ENCODE measurements around the gene CPT1B.

Gene CPT1B

DNA sequence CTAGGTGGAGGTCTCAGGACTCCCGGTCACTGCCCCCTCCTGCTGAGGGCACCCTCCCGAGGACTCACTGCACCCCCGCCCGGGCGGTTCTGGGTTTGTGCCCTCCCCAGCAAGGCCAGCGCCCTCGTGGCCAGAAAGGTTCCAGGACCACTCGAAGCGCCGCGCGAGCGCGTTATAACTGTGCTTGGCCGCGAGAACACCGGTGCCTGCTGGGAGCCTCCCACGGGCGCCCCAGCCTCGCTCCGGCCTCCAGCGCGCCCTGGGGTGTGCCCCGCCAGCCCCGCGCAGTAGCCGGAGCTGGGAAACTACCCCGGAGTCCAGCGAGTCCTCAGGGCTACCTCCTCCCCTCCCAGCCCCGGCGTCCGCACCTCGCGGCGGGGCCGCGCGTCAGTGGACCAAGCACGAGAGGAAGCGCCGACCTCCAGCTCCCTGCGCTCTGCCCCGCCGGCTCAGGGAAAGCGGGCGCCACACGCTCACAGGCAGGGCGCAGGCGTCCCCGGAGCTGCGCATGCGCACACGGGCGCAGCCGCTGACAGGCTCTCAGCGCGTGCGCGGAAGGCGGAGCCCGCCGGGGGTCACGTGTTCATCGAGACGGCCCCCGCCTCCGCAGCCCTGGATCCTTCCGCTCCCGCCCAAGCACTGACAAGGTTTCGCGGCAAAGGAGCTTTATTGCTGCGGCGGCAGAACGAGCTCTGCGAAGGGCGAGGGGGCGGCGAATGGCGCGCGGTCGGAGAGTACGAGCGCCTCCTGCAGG, 52.9 kb downstream of the CPT1B start, which contains the start of gene SCO2 (continued):
- TF ChIP-seq, protein P1, sequence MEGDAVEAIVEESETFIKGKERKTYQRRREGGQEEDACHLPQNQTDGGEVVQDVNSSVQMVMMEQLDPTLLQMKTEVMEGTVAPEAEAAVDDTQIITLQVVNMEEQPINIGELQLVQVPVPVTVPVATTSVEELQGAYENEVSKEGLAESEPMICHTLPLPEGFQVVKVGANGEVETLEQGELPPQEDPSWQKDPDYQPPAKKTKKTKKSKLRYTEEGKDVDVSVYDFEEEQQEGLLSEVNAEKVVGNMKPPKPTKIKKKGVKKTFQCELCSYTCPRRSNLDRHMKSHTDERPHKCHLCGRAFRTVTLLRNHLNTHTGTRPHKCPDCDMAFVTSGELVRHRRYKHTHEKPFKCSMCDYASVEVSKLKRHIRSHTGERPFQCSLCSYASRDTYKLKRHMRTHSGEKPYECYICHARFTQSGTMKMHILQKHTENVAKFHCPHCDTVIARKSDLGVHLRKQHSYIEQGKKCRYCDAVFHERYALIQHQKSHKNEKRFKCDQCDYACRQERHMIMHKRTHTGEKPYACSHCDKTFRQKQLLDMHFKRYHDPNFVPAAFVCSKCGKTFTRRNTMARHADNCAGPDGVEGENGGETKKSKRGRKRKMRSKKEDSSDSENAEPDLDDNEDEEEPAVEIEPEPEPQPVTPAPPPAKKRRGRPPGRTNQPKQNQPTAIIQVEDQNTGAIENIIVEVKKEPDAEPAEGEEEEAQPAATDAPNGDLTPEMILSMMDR (tag by site-specific recombination; IDR thresholded peaks at IDR 0.05): peak; percentile 17; the same call in 1 of the 2 replicates
- TF ChIP-seq SCRT1 (tag by site-specific recombination; IDR thresholded peaks at IDR 0.05; ENCODE audit: borderline replicate concordance): no peak
- TF ChIP-seq ZNF2 (tag by site-specific recombination; IDR thresholded peaks at IDR 0.05): peak; percentile 85; the same call in 1 of the 2 replicates
- TF ChIP-seq HOXD13 (CRISPR knock-in tag; IDR thresholded peaks at IDR 0.05; ENCODE audit: borderline replicate concordance): 0 out of 2 replicates have a peak, but pooled peaks have one; percentile 19
- TF ChIP-seq, protein P2, sequence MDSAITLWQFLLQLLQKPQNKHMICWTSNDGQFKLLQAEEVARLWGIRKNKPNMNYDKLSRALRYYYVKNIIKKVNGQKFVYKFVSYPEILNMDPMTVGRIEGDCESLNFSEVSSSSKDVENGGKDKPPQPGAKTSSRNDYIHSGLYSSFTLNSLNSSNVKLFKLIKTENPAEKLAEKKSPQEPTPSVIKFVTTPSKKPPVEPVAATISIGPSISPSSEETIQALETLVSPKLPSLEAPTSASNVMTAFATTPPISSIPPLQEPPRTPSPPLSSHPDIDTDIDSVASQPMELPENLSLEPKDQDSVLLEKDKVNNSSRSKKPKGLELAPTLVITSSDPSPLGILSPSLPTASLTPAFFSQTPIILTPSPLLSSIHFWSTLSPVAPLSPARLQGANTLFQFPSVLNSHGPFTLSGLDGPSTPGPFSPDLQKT (IDR thresholded peaks at IDR 0.05; ENCODE audit: borderline replicate concordance, low read depth, low read length): no peak; the same call in 1 of the 2 replicates
- TF ChIP-seq ZBTB17 (tag by site-specific recombination; IDR thresholded peaks at IDR 0.05): peak; percentile 58
- 0 out of 2 replicates have a peak, but pooled peaks have one; percentile 17 for TF ChIP-seq ZNF768 (tag by site-specific recombination; IDR thresholded peaks at IDR 0.05)
- TF ChIP-seq ZEB2 (tag by site-specific recombination; IDR thresholded peaks at IDR 0.05): peak; percentile 70; the same call in 1 of the 2 replicates
- peak; percentile 72; the same call in 1 of the 2 replicates for TF ChIP-seq ZNF600 (tag by site-specific recombination; IDR thresholded peaks at IDR 0.05)
- TF ChIP-seq, protein P3, sequence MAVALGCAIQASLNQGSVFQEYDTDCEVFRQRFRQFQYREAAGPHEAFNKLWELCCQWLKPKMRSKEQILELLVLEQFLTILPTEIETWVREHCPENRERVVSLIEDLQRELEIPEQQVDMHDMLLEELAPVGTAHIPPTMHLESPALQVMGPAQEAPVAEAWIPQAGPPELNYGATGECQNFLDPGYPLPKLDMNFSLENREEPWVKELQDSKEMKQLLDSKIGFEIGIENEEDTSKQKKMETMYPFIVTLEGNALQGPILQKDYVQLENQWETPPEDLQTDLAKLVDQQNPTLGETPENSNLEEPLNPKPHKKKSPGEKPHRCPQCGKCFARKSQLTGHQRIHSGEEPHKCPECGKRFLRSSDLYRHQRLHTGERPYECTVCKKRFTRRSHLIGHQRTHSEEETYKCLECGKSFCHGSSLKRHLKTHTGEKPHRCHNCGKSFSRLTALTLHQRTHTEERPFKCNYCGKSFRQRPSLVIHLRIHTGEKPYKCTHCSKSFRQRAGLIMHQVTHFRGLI (tag by site-specific recombination; IDR thresholded peaks at IDR 0.05): peak; percentile 35; the same call in 1 of the 2 replicates
- peak; percentile 53; the same call in 1 of the 2 replicates for TF ChIP-seq ZNF610 (tag by site-specific recombination; IDR thresholded peaks at IDR 0.05; ENCODE audit: borderline replicate concordance)
- no peak for TF ChIP-seq SALL2 (tag by site-specific recombination; IDR thresholded peaks at IDR 0.05; ENCODE audit: borderline replicate concordance)
- TF ChIP-seq TRIM28 (IDR thresholded peaks at IDR 0.05; ENCODE audit: borderline replicate concordance, low read length): peak; percentile 34; the same call in 1 of the 2 replicates
- TF ChIP-seq, protein P4, sequence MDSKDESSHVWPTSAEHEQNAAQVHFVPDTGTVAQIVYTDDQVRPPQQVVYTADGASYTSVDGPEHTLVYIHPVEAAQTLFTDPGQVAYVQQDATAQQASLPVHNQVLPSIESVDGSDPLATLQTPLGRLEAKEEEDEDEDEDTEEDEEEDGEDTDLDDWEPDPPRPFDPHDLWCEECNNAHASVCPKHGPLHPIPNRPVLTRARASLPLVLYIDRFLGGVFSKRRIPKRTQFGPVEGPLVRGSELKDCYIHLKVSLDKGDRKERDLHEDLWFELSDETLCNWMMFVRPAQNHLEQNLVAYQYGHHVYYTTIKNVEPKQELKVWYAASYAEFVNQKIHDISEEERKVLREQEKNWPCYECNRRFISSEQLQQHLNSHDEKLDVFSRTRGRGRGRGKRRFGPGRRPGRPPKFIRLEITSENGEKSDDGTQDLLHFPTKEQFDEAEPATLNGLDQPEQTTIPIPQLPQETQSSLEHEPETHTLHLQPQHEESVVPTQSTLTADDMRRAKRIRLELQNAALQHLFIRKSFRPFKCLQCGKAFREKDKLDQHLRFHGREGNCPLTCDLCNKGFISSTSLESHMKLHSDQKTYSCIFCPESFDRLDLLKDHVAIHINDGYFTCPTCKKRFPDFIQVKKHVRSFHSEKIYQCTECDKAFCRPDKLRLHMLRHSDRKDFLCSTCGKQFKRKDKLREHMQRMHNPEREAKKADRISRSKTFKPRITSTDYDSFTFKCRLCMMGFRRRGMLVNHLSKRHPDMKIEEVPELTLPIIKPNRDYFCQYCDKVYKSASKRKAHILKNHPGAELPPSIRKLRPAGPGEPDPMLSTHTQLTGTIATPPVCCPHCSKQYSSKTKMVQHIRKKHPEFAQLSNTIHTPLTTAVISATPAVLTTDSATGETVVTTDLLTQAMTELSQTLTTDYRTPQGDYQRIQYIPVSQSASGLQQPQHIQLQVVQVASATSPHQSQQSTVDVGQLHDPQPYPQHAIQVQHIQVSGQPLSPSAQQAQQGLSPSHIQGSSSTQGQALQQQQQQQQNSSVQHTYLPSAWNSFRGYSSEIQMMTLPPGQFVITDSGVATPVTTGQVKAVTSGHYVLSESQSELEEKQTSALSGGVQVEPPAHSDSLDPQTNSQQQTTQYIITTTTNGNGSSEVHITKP (tag by site-specific recombination; IDR thresholded peaks at IDR 0.05): peak; percentile 18; the same call in 1 of the 2 replicates
- peak; percentile 95 for TF ChIP-seq ZFHX2 (tag by site-specific recombination; conservative IDR thresholded peaks at IDR 0.05)
- TF ChIP-seq ZNF530 (tag by site-specific recombination; IDR thresholded peaks at IDR 0.05; ENCODE audit: low read depth): no peak
- peak; percentile 44; the same call in 1 of the 2 replicates for TF ChIP-seq ZNF324 (tag by site-specific recombination; IDR thresholded peaks at IDR 0.05)
- peak; percentile 92 for TF ChIP-seq ZXDB (tag by site-specific recombination; IDR thresholded peaks at IDR 0.05)
- TF ChIP-seq ZNF311 (tag by site-specific recombination; IDR thresholded peaks at IDR 0.05; ENCODE audit: borderline replicate concordance): no peak
- TF ChIP-seq ZNF660 (tag by site-specific recombination; IDR thresholded peaks at IDR 0.05): peak; percentile 39; the same call in 1 of the 2 replicates
- TF ChIP-seq, protein P5, sequence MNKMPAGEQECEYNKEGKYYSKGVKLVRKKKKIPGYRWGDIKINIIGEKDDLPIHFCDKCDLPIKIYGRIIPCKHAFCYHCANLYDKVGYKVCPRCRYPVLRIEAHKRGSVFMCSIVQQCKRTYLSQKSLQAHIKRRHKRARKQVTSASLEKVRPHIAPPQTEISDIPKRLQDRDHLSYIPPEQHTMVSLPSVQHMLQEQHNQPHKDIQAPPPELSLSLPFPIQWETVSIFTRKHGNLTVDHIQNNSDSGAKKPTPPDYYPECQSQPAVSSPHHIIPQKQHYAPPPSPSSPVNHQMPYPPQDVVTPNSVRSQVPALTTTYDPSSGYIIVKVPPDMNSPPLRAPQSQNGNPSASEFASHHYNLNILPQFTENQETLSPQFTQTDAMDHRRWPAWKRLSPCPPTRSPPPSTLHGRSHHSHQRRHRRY (tag by site-specific recombination; IDR thresholded peaks at IDR 0.05): peak; percentile 70
- TF ChIP-seq EGR2 (tag by site-specific recombination; IDR thresholded peaks at IDR 0.05; ENCODE audit: low read depth): peak; percentile 89
- TF ChIP-seq, protein P6, sequence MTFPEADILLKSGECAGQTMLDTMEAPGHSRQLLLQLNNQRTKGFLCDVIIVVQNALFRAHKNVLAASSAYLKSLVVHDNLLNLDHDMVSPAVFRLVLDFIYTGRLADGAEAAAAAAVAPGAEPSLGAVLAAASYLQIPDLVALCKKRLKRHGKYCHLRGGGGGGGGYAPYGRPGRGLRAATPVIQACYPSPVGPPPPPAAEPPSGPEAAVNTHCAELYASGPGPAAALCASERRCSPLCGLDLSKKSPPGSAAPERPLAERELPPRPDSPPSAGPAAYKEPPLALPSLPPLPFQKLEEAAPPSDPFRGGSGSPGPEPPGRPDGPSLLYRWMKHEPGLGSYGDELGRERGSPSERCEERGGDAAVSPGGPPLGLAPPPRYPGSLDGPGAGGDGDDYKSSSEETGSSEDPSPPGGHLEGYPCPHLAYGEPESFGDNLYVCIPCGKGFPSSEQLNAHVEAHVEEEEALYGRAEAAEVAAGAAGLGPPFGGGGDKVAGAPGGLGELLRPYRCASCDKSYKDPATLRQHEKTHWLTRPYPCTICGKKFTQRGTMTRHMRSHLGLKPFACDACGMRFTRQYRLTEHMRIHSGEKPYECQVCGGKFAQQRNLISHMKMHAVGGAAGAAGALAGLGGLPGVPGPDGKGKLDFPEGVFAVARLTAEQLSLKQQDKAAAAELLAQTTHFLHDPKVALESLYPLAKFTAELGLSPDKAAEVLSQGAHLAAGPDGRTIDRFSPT (tag by site-specific recombination; IDR thresholded peaks at IDR 0.05): peak; percentile 65
- TF ChIP-seq KLF7 (tag by site-specific recombination; IDR thresholded peaks at IDR 0.05; ENCODE audit: borderline replicate concordance): peak; percentile 47; the same call in 1 of the 2 replicates
